Vagina (tissue), 2 donors: Measurements from ENCODE around the gene NOC4L. TPM values are rescaled to one million over a fixed set of nuclear protein-coding genes. Genes with fewer than 3 reads are reported as not detected.

Source experiments
- DNase-seq, 2 donors: peaks; one replicate each; pipeline ENCODE4 v3.0.0-alpha.2; 2017; ENCODE audit errors: extremely low spot score in 2 of 2
- H3K27ac ChIP-seq: fragments of 200-600 bp; sonication (generic); one replicate; pipeline ENCODE4 v1.5.1; 2019
- H3K27me3 ChIP-seq: fragments of 200-600 bp; sonication (generic); one replicate; pipeline ENCODE4 v1.5.1; 2019
- H3K36me3 ChIP-seq, 2 donors: fragments of 200-600 bp; sonication (generic); one replicate each; pipeline ENCODE4 v1.5.1; 2017 to 2019
- H3K4me1 ChIP-seq: fragments of 200-600 bp; sonication (generic); one replicate; pipeline ENCODE4 v1.5.1; 2019
- H3K4me3 ChIP-seq, 2 donors: fragments of 200-600 bp; sonication (generic); 1 replicate in 1 of 2; 2 replicates in 1 of 2; pipeline ENCODE4 v1.5.1; 2016 to 2019
- H3K9me3 ChIP-seq: fragments of 200-600 bp; sonication (generic); one replicate; pipeline ENCODE4 v1.5.1; 2019
- POLR2A ChIP-seq, 2 donors: fragments of 450-650 bp; IDR thresholded peaks; one replicate each; pipeline ENCODE4 v1.6.1; 2017; ENCODE audit warnings: antibody characterized with exemption in 2 of 2, mild to moderate bottlenecking in 2 of 2, moderate library complexity in 2 of 2
- POLR2AphosphoS5 ChIP-seq, 2 donors: sonication (generic); formaldehyde crosslinking; IDR thresholded peaks; one replicate each; pipeline ENCODE4 v1.9.0; 2017; ENCODE audit warnings: antibody characterized with exemption in 2 of 2, mild to moderate bottlenecking in 2 of 2, low read depth in 1 of 2; ENCODE audit not compliant: insufficient read depth in 1 of 2
- intact Hi-C: fragments of 100-400 bp; cut with DNase I; formaldehyde crosslinking; loops from one replicate; pipeline ENCODE4 v1.15.1; 2023
- total RNA-seq: library from RNA; depleted of rRNA; stranded (reverse); fragments of >200 nt; gene quantifications from one replicate; pipeline ENCODE4 v1.2.3, GENCODE V29; 2016
- TF ChIP-seq, protein P1 (sequence below), 3 experiments: fragments of 450-650 bp in 2 of 3; fragments of 200-600 bp in 1 of 3; sonication (generic) in 1 of 3; IDR thresholded peaks; one replicate each; pipeline ENCODE4 v1.5.1; 2017 to 2019; ENCODE audit warnings: antibody characterized with exemption in 3 of 3, mild to moderate bottlenecking in 2 of 3, moderate library complexity in 2 of 3

The NOC4L gene
- total RNA-seq, 1 donor from 2014 or later: 13.0 TPM

DNA sequence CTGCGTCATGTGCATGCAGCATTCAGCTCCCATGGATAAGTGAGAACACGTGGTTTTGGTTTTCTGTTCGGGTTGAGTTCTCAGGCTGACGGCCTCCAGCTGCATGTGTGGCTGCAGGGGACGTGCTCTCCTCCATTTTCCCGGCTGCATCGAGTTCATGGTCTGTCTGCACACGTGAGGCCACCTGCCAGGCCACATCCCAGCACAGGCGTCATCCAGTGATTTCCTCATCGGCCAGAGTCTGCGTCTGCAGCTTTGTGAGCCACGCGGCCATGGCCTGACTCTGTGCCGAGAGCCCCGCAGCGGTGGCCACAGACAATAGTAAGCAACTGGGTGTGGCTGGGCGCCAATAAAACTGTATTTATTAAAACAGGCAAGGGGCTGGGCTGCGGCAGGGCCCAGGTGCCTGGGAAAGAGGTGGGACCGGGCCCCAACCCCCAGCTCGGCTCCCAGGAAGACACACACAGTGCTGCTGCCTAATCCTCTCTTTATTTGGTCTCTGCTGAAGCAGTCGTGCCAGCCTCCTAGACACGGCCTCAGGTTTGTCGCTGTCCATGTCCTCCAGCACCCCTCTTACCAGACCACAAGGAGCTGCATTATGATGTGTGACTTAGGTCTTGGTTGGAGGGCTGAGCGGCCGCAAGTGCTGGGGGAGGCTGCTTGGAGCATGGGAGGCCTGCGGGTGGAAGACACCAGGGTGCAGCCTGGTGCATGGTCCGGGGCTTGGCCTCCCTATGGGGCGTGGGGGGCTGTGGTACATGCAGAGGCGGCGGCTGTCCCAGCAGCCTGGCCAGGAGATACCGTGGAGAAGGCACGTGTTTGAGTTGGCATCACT is 52.0 kb downstream of the NOC4L start:
- no peaks in the 10 kb centered on the region for H3K36me3 ChIP-seq
- no peak for DNase-seq
- no peak overlapping the region for H3K27ac ChIP-seq
- H3K4me1 ChIP-seq: peaks cover 4% of the 10 kb centered on the region
- TF ChIP-seq POLR2A (IDR thresholded peaks at IDR 0.05) (no peak), POLR2AphosphoS5 (IDR thresholded peaks at IDR 0.05; ENCODE audit: insufficient read depth in 1 of 2, low read depth in 1 of 2) (no peak)
- TF ChIP-seq, protein P1, sequence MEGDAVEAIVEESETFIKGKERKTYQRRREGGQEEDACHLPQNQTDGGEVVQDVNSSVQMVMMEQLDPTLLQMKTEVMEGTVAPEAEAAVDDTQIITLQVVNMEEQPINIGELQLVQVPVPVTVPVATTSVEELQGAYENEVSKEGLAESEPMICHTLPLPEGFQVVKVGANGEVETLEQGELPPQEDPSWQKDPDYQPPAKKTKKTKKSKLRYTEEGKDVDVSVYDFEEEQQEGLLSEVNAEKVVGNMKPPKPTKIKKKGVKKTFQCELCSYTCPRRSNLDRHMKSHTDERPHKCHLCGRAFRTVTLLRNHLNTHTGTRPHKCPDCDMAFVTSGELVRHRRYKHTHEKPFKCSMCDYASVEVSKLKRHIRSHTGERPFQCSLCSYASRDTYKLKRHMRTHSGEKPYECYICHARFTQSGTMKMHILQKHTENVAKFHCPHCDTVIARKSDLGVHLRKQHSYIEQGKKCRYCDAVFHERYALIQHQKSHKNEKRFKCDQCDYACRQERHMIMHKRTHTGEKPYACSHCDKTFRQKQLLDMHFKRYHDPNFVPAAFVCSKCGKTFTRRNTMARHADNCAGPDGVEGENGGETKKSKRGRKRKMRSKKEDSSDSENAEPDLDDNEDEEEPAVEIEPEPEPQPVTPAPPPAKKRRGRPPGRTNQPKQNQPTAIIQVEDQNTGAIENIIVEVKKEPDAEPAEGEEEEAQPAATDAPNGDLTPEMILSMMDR (IDR thresholded peaks at IDR 0.05): no peak
- no peaks in the 10 kb centered on the region for H3K27me3 ChIP-seq
- intact Hi-C loops: no loop called here
- no peak overlapping the region for H3K4me3 ChIP-seq
- no peaks in the 10 kb centered on the region for H3K9me3 ChIP-seq

DNA sequence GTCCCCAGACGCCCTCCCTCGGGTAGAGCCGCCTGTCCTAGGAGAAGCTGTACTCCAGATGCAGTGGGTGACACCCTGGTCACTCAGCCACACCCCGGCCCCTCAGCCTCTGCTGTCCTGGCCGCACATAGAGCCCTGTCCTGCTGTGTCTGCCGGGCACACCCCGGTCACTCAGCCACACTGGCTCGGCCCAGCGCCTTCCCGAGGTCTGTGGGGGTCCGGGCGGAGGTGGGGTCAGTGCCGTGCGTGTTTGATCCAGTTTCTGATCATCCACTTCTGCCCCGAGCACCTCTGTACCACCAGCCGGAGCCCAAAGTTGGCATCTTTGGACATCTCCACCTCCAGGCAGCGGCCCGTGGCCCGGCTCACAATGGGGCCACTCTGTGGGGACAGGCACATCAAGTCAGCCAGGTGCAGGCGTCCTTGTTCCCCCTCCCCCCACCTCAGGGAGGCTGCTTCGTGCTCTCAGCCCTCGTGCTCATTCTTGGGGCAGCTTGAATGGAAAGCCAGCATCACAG is 52.7 kb downstream of the NOC4L start:
- Histone ChIP-seq H3K9me3 (no peaks in the 10 kb centered on the region), H3K4me3 (no peak overlapping the region), H3K27me3 (no peaks in the 10 kb centered on the region), H3K4me1 (no peaks in the 10 kb centered on the region), H3K36me3 (no peaks in the 10 kb centered on the region), H3K27ac (no peak overlapping the region)
- no peak for DNase-seq
- no peak for TF ChIP-seq POLR2A (IDR thresholded peaks at IDR 0.05)
- TF ChIP-seq POLR2AphosphoS5 (IDR thresholded peaks at IDR 0.05; ENCODE audit: insufficient read depth in 1 of 2, low read depth in 1 of 2): no peak
- TF ChIP-seq, protein P1 (IDR thresholded peaks at IDR 0.05): no peak
- intact Hi-C loops: no loop called here

DNA sequence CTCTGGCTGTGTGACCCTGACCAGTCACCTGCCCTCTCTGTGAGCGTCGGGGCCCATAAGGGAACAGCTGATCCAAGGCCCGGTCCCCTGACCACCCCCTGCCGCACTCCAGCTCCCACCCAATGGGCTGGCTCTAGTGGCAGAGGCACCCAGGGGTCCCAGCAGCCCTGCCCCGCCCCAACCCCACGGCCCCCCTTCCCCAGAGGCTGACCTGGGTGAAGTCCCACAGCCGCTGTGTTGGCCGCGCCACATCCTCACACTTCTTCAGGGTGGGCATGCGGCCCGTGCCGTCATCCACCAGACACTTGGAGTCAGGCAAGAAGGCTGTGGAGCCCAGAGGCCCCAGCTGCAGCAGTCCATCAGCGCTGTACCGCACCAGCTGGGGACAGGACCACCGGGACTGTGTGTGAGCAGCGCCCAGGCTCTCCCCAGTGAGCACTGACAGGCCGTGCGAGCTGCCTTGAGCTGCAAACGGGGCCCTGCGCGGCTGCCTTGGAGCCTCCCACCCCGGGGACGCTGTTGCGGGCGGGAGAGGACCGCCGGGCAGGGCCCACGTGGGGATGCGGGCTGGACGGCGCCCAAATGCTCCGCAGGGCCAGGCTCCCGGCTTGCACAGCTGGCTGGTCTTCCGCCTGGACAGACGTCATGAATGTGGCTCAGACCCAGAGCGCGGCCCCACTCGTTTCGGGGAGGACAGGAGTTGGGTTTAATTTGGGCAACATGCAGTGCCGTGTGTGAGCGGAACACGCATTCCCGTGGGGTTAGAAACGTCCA is 53.5 kb downstream of the NOC4L start:
- DNase-seq: no peak
- Histone ChIP-seq H3K27me3 (no peaks in the 10 kb centered on the region), H3K27ac (no peak overlapping the region), H3K9me3 (no peaks in the 10 kb centered on the region), H3K4me1 (no peaks in the 10 kb centered on the region), H3K36me3 (no peaks in the 10 kb centered on the region), H3K4me3 (no peak overlapping the region)
- intact Hi-C loops: no loop called here
- TF ChIP-seq POLR2AphosphoS5 (IDR thresholded peaks at IDR 0.05; ENCODE audit: insufficient read depth in 1 of 2, low read depth in 1 of 2): no peak
- TF ChIP-seq, protein P1 (IDR thresholded peaks at IDR 0.05): no peak
- no peak for TF ChIP-seq POLR2A (IDR thresholded peaks at IDR 0.05)

DNA sequence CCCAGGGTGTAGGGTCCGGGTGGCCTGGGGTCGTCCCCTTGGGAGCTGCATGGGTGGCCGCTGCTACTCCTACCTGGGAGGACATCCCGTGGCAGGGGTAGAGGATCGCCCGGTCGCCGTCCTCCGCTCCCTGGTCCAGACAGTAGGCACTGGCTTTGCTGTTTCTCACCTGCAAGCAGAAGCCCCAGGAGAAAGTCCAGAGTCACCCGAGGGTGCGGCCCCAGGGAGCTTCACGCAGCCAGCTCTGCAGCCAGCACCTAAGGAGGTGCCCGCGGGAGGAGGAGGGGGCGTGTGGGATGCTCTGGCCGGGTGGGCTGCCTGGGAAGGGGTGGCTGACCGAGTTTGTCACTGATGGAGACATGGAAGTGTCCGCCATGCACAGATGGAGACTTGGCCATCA is 54.8 kb downstream of the NOC4L start:
- no peak for TF ChIP-seq POLR2A (IDR thresholded peaks at IDR 0.05)
- TF ChIP-seq, protein P1 (IDR thresholded peaks at IDR 0.05): no peak
- no peak for TF ChIP-seq POLR2AphosphoS5 (IDR thresholded peaks at IDR 0.05; ENCODE audit: insufficient read depth in 1 of 2, low read depth in 1 of 2)
- Histone ChIP-seq H3K27me3 (no peaks in the 10 kb centered on the region), H3K36me3 (no peaks in the 10 kb centered on the region), H3K4me3 (no peak overlapping the region), H3K27ac (no peak overlapping the region), H3K9me3 (no peaks in the 10 kb centered on the region), H3K4me1 (peaks cover 1% of the 10 kb centered on the region)
- intact Hi-C loops: no loop called here
- no peak for DNase-seq
